ENCODE data around the gene KRTAP5-9.
"Not testable (repeated sequence)": the region's sequence is repeated elsewhere in the genome, so short reads cannot be mapped to it uniquely, and the experiment has no call there.

Gene KRTAP5-9, protein sequence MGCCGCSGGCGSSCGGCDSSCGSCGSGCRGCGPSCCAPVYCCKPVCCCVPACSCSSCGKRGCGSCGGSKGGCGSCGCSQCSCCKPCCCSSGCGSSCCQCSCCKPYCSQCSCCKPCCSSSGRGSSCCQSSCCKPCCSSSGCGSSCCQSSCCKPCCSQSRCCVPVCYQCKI

DNA sequence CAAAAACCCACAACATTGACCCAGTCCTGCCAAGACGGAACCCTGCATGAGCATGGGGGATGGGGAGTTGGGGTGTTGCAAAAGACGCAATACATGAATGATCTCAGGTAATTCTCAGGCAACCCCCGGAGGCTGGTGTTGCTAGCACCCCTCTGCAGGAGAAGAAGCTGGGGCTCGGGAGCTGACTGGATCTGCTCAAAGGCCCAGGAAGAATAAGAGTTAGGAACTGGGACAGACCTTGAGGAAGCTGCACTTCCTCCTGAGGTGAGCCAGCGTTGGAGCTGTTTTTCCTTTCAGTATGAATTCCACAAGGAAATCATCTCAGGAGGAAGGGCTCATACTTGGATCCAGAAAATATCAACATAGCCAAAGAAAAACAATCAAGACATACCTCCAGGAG, at the start of gene KRTAP5-9:
KRTAP5-9 (plus strand) TSS at position 301 of the 400 bp plus-strand sequence. CDS start 238 bp downstream, outside the sequence.
- DNase-seq: no peak

DNA sequence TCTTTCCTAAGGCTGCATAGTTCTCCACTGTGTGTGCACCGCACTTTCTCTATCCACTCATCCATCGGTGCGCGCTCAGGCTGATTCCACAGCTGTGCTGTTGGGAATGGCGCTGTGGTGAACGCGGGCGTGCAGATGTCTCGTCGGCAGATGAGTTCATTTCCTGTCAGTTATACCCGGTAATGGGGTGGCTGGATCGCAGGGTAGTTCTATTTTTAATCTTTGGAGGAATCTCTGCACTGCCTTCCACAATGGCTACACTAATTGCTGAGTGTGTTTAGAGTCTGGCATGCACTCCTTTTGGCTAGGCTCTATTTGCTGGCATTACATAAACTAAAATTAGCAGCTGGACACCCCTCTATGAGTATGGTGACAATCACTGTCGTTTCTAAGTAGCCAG, 49.1 kb upstream of the KRTAP5-9 start:
- DNase-seq: no peak

DNA sequence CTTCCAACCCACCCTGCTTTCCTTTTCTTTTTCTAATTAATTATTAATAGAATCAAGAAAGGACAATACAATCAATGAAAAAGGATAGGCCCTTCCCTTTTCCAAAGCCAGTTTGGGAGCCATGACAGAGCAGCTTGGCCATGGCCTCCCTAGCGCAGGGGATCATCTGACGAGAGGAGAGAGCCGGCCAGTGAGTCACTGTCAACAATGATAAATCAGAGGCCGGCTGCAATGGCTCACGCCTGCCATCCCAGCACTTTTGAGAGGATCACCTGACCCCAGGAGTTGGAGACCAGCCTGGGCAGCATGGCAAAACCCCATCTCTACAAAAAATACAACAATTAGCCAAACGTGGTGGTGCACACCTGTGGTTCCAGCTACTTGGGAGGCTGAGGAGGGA, 48.7 kb upstream of the KRTAP5-9 start:
- no peak for DNase-seq

DNA sequence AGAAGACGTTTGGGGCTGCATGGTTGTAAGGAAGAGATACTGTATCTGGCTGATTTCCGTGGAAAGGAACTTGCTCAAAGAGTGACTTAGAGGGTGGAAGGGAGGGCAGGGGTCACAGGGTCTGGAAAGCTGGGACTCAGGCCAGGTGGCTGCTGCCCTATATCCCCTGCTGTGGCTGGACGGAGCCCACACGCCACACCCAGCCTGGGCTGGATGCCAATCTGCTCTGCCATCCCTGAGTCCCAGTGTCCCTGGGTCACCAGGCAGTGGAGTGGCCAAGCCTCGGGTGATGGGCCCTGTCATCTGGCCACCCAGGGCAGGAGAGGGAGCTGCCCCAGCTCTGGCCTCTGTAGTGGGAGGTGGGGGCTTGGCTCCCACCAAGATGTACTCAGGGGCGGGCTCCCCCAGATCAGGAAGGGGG, 47.6 kb upstream of the KRTAP5-9 start:
- DNase-seq: no peak

DNA sequence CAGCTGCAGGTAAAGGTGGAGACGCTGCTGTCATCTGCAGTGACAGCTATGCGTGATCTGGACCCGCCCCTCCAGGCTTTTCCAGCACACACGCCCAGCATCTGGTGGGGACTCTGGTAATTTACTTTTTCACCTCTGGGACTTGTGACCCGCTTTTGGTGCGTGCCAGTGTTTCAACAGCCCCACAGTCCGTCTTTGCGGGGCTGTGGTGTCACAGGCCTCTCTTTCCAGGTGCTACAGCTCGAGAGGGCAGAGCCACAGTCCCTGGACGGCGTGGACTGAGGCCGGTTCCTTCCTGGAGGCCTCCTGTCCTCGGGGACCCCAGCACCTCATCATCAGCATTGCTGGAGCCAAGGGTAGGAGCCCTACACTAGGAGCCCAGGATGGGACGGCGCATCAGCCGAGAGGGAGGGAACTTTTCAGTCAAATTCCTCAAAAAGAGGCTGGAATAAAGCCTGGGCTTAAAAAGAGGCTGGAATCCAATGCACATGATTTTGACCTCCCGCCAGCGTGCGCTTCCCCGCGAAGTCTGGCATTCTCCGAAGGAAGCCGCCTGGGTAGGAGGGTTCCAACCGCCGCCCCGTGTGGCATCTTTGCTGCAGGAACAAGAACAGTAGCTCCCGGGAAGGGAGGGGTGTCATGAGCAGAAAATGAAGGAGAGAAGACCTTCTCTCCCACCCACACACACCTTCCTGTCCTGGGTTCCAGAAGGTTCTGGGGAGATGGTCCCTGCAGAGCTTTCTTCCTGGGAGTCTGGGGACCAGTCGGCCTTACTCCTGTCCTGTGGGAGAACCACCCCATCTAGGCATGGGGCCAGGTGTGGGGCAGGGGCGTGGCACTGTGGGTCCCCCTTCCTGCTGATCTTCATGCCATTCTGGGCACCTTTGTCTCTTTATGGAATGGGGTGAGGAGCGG, 46.9 kb upstream of the KRTAP5-9 start:
- no peak for DNase-seq

DNA sequence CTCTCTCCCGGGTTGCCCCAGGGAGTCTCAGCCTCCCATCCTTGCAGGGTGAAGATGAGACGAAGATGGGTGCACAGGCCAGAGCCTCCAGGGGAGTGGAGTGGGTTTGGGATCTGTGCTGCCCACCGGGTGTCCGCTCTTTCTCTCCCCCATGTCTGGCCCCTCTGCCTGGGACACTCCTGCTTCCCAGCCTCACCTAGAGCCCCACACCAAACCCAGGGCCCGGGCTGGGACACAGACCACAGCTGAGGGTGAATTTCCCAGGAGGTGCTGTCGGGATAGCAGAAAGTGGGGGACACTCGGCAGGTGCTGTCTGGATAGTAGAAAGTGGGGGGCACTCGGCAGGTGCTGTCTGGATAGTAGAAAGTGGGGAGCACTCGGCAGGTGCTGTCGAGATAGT, 46.2 kb upstream of the KRTAP5-9 start:
- no peak for DNase-seq

DNA sequence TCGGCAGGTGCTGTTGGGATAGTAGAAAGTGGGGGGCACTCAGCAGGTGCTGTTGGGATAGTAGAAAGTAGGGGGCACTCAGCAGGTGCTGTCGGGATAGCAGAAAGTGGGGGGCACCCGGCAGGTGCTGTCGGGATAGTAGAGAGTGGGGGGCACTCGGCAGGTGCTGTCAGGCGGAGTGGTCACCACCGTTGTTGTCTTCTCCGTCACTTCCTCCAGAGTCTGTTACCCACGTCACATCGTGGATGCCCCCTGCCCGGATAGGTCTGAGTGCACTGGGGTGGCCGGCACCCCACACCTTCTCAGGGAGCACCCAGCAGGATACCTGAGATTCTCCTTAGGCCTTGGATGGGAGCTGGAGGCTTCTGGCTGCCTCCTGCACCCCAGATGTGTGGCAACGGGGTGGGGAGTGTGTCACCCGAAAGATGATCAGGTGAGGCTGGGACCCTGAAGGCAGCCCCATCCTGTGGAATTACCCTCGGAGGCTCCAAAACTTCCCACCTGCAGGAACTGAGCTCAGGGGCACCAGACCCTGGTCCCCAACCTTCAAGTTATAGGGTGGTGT, 45.3 kb upstream of the KRTAP5-9 start:
- DNase-seq: no peak

DNA sequence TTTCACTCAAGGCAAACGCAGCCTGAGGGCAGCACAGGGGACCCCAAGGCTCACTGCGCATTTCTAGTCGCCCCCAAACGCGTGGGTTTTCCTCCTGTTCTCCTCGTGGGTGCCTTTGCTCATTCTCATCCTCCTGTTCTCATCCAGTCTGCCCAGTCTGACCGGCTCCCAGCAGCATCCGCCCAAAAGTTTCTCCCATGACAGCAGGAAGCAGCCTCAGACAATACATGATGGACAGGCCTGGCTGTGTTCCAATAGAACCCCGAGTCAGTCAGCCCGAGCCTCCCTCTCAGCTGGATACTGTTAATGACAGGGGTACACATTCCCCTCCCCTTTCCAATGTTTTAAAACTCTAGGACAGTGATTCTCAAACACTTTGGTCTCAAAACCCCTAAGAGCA, 43.7 kb upstream of the KRTAP5-9 start:
- peak; percentile 67 for DNase-seq

DNA sequence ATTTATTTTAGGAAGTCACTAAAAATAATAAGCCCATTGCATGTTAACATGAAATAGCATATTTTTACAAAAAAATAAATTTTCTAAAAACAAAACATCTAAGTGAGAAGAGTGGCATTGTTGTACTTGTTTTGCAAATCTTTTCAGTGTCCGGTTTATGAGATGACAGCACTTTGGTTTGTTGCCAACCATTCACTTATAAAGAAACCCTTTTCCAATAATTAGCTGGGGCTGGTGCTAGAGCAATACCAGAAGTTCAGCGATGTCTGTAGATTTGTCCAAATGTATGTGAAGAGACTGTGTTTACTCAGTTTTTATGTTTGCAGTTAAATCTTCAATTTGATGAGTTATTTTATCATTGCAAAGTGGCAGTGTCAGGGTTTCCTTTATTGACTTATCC, 43.2 kb upstream of the KRTAP5-9 start:
- DNase-seq: peak; percentile 63

DNA sequence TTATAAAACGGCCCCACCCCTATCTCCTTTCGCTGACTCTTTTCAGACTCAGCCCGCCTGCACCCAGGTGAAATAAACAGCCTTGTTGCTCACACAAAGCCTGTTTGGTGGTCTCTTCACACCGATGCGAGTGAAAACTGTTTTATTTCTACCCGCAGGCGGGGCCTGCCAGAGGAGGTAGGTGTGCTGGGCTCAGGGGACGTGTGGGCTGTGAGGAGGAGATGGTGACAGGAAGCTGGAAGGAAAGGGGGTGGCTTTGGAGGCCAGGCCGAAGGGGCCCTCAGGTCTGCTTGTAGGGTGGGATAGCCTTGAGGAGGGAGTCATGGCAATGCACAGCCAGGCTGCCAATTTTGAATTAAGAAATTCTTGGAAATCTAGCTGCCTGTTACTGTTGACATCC, 42.4 kb upstream of the KRTAP5-9 start:
- DNase-seq: no peak

DNA sequence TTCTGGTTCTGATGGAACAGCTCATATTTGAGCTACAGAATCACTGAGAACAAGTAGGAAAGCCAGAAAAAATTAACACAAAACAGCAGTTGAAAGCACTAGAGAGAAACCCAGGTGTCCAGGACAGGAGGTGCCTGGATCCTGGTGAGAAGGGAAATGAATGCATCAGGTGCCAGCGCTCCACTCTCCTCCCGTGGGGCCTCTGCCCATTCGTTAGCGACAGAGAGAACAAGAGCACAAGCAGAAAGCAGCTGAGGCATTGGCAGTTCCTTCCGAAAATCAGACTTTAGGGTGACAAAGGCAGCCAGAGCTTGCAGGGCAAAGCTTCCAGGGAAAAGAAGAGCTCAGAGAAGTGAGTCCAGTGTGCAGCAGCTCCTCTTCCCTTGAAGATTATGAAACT, 41.1 kb upstream of the KRTAP5-9 start:
- DNase-seq: no peak

DNA sequence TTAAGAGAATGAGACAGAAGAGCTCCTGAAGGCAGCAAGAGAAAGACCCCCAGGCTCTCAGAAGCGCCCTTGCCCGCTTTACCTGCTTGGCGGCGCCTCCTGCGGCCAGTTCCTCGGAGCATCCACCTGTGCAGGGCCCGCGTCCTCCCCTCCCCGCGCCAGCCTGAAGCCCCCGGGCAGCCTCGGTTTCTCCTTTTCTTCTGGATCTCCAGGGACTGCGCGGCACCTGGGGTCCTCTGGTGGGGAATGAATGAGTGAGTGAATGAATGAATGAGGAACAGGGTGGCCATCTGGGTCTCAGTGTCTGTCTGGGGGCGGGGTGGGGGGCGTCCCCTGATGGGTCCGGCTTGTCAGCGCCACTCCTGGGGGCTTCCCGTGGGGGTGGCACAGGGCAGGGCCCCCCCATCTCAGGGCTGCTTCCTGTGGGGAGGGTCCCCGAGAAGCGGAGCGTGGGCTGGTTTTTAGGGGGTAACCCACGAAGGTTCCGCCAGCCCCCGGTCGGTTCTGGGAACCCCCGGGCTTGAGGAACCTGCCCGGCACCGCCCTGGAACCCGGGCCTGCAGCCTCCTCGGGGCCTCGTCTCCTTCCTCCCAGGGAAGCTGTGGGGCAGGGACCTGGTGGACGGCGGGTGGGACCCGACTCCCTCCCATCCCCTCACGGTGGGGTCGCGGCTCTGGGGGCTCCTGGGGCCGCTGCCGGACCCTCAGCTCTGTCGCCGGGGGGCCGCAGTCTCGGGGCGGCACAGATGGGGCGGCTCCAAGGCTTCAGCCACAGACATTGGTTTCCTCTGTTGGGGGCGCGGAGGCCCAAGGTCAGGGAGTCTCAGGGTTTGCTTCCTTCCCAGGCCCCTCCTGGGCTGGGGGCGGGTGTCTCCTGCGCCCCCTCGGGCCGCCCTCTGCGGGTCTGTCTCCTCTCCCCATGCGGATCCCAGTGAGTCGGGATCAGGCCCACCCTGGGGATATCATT, 29.4 kb upstream of the KRTAP5-9 start:
- no peak for DNase-seq

DNA sequence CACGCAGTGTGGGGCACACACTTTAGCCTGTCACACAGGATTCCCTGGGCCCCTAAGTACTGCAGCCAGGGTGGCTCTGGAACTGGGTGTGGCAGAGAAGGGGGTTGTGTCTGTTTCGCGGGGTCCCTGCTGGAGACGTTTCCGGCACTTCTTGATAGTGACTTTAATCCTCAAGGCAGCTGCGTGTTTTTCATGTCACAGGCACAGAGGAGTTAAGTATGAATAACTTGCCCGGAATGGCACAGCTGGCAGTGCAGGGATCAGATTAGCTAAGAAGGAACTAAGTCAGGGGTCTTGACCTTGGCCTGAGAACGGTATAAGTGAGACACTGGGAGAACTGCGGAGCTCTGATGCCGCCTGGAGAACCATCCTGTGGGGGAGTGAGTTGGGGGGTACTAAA, 28.7 kb upstream of the KRTAP5-9 start:
- no peak for DNase-seq

DNA sequence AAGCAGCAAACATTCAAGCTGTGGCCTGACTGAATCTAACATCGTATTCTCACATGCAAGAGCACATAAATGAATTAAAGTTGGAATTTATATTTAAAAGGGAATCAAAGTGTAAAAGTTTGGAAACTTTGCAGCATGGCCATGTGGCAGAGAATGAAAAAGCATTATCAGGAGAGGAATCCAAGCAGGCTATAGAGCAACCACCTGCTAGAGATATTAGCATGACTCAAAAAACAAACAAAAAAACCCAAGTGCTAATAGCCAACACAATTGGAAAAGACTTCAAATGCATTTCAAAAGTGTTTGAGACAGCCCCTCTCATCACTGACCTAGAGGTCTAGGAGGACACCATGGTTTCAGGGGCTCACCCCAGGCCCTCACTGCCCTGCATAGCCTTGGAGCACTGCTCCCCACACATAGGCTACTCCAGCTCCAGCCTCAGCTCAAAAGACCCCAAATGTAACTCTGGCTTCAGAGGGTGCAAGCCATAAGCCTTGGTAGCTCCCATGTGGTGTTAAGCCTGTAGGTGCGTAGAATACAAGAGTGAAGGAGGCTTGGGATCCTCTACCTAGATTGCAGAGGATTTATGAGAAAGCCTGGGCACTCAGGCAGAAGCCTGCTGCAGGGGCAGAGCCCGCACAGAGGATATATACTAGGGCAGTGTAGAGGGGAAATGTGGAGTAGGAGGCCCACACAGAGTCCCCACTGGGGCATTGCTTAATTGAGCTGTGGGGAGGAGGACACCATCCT, 22.9 kb upstream of the KRTAP5-9 start:
- no peak for DNase-seq

DNA sequence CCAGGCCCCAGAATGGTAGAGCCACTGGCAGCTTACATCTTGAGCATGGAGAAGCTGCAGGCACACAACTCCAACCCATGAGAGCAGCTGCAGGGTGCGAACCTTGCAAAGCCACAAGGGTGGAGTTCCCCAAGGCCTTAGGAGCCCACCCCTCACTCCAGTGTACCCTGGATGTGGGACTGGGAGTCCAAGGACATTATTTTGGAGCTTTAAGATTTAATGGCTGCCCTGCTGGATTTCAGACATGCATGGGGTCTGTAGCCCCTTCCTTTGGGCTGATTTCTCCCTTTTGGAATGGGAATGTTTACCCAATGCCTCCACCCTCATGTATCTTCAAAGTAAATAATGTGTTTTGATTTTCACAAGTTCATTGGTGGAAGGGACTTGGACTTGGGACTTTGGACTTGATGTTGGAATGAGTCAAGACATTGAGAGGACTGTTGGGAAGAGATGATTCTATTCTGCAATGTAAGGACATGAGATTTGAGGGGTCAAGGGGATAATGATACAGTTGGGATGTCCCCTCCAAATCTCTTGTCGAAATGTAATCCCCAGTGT, 22.2 kb upstream of the KRTAP5-9 start:
- DNase-seq: no peak

DNA sequence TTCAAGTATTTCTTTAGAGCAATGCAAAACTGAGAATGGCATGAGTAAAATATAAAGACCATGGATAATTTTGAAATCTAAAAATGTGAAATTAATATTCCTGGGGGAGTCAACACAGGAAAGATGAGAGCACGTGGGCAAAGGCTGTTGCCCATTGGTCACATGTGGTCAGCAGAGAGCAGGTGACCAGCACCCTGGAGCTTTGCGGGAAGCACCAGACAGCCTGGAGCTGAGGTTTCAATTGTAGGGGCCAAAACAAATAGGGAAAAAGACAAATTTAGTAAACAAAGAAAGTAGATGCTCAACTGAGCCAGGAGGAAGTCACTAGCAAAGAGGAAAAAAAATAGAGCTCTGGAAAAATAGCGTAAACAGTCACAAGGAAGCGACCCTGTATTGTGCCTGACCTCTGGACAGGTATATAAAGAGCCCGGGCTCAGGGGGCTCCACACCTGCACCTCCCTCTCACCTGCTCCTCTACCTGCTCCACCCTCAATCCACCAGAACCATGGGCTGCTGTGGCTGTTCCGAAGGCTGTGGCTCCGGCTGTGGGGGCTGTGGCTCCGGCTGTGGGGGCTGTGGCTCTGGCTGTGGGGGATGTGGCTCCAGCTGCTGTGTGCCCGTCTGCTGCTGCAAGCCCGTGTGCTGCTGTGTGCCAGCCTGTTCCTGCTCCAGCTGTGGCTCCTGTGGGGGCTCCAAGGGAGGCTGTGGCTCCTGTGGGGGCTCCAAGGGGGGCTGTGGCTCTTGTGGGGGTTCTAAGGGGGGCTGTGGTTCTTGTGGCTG, 21.2 kb upstream of the KRTAP5-9 start, which contains the start of gene KRTAP5-7:
KRTAP5-7 (plus strand) TSS at position 472 of the 780 bp plus-strand sequence; CDS start at position 506, 34 bp downstream.
- DNase-seq: not testable (repeated sequence)

DNA sequence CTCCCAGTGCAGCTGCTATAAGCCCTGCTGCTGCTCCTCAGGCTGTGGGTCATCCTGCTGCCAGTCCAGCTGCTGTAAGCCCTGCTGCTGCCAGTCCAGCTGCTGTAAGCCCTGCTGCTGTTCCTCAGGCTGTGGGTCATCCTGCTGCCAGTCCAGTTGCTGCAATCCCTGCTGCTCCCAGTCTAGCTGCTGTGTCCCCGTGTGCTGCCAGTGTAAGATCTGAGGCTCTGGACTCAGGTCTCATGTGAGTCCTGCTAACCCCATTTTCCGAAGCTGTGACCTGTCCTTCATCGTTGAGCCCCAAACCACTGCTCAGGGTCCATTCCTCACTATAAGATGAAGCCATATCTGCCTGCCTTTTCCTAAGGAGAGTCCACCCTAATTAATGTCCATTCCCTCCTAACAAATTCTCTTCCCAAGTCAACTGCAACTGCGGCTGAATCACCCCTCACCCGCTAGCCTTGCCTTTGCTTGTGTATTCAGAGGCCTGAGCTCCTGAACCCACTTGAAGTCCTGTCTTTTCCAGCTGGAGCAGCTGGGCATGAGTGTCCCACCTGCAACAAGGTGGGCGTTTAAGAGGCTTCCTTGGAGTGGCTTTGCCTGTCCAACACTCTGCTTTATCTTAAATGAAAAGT, 20.5 kb upstream of the KRTAP5-9 start:
- no peak for DNase-seq

DNA sequence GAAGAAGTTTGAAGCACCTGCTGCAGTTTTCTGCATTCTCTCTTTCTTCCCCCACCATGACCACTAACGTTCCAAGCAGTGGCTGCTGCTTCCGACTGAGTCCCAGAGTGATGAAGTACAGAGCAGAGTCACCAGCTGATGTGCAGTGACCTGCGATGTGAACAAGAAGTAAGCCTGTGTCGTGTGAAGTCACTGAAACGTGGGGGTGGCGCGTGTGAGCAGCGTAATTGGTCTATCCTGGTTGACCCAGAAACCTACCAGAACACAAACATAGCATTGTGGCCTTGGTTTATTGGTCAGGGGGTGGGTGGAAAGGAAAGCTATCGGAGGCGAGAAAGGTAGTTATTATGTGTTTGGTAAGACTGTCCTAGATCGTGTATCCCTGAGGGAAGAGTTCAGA, 17.6 kb upstream of the KRTAP5-9 start:
- DNase-seq: no peak

DNA sequence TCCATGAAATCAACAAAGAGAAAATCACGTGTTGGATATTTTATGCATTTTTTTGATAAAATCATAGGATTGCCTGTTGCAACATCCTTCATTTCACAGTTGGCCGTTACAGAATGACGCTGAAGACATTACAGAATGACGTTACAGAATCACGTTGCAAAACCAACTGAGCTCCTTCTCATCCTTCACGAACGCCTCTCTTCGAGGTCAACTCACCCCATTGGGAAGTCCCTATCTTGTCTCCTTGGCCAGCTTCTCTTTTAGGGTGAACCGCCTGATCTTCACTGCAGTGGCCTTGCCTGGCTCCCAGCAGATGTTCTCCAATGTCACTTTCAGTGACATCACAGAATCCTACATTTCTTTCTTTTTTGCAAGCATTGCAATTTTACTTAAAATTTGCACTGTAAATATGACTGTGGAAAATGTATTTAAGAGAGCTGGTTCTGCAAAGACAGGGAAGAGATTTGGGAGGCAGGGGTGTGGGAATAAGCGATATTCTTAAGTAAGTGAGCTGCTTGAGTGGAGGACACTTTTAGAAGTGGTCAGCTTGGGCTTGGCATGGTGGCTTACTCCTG, 16.1 kb upstream of the KRTAP5-9 start:
- DNase-seq: no peak

All from NCI-H748 treated with DMSO at 0.1 percent for 48 hours (cell line).